GM21576 (cell line): ENCODE data around the gene RMP24.
A peak's percentile ranks its signal among the peaks of the same experiment; 100 is the strongest.
"Not testable (repeated sequence)": the region's sequence is repeated elsewhere in the genome, so short reads cannot be mapped to it uniquely, and the experiment has no call there.

Experiments used
- ATAC-seq: cut with Tn5 transposase; IDR thresholded peaks from one replicate; pipeline ENCODE4 v1.9.1; 2021; ENCODE audit warnings: mild to moderate bottlenecking, moderate library complexity; ENCODE audit not compliant: unreplicated experiment

Gene RMP24

GRCh38 chr18:35967866-35968265 lies 4.6 kb upstream of the RMP24 start:
- ATAC-seq, result not testable (repeated sequence)

DNA sequence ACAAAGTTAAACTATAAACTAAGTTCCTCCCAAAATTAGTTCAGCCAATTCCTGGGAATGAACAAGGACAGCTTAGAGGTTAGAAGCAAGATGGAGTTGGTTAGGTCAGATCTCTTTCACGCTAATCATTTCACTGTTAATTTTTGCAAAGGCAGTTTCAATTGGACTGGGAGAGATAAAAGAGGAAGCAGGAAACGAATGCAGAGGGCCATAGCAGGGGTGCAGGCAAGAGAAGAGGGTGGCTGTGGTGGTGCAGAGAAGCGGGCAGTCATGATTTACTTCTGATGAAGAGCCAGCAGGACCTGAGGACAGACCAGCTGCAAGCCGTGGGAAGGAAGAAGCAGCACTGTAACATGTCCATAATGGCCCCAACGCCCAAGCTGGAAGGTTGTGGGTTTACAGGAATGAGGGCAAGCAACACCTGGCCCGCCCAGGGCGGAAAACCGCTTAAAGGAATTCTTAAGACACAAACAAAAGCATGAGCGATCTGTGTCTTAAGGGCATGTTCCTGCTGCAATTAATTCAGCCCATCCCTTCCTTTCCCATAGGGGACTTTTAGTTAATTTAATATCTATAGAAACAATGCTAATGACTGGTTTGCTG lies 4.1 kb upstream of the RMP24 start:
- ATAC-seq, result no peak

DNA sequence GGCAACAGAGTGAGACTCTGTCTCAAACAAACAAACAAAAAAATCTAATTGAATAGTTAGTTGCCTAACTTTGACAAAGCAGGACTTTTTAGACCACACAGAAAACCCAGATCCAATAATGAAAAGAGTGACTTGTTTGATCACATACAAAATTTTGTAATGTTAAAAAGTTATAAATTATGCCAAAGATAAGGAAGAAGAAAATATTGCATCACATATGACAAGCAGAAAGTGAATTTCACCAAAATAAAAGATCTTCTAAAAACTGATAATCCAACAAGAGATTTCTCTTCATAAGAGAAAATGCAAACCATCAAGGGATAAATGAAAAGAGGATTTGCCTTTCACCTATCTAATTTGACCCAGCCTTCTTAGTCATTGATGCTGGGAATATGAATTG lies 2.8 kb upstream of the RMP24 start:
- no peak for ATAC-seq

DNA sequence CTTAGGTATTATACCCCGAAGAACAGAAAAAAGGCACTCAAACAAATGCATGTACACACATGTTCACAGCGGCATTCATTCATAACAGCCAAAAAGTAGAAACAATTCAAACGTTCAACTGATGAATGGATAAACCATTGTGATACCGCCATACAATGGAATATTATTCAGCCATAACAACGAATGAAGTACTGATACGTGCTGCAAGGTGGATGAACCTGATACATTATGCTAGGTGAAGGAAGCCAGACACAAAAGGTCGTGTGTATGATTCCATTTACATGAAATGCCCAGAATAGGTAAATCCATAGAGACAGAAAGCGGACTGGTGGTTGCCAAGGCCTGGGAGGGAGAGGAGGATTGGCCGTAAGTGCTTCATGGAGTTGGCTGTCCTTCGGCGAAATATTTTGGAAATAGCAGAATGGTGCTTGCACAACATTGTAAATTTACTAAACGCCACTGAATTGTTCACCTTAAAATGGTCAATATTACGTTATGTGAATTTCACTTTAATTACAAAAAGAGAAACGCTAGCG lies 750 bp upstream of the RMP24 start:
- ATAC-seq, result peak; percentile 0

GRCh38 chr18:35973650-35974049 lies 1.2 kb downstream of the RMP24 start:
- no peak for ATAC-seq

DNA sequence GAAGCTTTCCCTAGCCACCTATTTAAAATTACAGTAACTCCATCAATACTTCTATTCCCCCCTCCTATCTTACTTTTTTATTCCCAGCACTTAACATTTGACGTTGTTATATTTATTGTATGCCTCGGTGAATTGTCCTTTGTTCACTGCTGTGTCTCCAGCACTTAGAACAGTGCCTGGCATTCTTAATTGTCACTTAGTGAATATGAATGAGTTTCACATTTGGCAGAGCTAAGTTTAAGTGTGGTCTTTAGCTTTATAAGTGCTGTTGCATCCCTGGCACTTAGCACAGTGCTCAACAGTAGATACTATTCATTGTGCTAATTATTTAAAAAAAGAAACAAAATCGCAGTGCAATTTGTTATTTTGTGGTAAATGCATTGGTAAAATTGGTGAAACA lies 1.7 kb downstream of the RMP24 start:
- no peak for ATAC-seq

GRCh38 chr18:35979112-35979511 lies 6.6 kb downstream of the RMP24 start:
- ATAC-seq, result no peak

DNA sequence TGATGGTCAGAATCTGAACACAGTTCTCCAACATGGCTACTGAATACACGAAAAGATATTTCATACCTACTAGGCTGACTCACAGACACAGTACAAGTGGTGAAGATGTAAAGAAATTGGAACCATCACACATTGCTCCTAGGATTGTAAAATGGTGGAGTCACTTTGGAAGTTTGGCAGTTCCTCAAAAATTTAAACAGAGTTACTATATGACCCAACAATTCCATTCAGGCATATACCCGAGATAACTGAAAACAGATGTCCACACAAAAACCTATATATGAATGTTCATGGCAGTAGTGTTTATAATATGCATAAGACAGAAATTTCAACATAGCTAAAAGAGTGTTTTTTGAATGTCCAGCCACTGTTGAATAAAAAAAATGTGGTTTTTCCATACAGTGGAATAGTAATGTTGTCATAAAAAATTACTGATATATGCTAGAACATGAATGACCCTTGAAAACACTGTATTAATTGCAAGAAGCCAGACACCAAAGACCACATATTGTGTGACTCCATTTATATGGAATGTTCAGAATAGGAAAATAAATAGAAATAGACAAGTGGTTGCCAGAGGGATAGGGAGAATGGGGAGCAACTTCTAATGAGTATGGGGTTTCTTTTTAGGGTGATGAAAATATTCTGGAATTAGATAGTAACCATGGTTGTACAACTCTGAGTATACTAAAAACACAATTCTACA lies 10.1 kb downstream of the RMP24 start:
- ATAC-seq, result no peak

DNA sequence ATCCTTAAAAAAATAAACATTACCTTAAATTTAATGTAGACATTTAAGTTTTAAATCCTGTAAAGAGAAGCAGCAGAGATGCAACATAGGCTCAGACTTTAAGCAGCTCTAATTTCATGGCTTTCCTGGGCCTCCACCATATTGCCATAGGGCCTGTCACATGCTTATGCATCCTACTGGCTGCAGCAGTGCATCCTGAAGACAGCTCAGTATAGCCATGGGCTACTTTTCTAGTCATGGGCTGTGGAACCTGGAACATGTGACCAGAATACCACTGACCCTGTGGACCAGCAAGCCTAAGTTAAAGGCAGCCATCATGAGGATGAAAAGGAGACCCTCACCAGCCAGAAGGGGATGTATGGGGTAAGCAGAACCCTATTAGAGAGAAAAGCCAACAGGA lies 10.7 kb downstream of the RMP24 start:
- ATAC-seq, result no peak

GRCh38 chr18:35983818-35984217 lies 11.3 kb downstream of the RMP24 start:
- ATAC-seq, result no peak

DNA sequence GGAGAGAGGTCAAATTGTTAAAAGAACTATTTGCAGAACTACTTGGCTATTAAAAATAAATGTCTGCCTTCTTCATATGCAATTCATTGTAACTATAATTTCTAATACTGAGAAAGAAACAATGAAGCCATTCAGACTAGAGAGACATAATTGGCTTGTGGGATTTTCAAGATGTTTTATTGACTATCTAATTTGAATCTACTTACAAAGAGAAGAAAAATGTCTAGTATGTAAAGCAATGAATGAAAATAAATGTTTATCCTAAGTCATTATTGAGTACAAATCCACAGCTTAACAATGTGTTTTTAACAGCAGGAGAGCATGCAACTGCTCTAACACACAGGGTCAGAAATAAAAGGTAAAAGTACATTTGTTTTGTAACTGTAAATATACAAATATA lies 19.2 kb downstream of the RMP24 start:
- ATAC-seq, result no peak

GRCh38 chr18:35993013-35993412 lies 20.5 kb downstream of the RMP24 start:
- ATAC-seq, result no peak

DNA sequence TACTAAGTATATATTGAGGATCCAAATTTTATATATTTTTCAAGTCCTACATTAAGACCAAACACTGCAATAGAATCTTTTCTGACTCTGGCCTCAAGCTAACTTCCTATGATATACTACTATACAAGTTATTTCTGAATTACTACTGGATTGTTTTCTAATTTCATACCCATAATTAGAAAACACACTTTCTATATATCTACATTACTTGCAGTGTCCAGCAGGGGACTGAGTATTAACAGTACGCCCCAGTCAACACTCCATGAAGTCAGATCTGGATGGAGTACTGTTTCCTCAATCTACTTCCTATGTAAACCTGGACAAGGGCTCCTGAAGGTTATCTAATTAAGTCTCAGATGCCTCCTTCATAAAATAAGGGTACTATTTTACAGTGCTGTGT lies 26.5 kb downstream of the RMP24 start:
- ATAC-seq, result no peak

GRCh38 chr18:35999925-36000324 lies 27.4 kb downstream of the RMP24 start:
- ATAC-seq, result no peak

DNA sequence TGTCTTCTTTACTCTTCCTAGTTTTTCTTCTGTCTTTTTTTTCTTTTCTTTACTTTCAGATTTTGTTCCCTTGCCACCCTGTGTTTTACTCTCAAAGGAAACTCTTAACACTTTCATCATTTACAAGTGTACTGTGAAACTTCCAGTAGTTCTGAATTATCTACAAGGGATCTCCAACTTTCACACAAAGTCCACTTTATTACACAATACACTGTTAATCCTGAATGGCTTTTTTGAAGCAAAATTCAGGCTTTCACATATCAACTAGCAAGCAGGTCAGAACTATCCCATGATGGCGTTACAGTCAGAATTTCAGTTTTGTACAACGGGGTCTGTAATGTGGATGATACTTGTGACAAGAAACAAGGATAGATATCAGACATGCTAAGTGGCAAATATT lies 34.5 kb downstream of the RMP24 start:
- ATAC-seq, result no peak

DNA sequence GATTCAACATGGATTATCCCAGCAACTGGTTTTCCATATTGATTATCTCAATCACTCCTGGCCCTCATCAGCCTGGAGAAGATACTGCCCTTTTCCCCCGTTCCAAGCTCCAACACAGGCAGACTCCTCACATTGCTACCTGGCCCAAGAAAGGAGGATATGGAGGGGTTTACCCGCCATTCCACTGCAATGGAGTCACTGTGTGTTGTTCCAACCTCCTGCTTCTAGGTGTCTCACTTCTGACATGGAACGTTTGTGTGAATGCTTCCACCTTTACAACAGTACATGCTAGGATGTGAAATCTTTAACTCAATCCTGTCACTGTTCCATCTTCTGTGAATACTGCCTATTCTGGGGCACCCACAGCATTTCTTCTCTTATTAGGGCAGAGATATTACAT lies 36.7 kb downstream of the RMP24 start:
- no peak for ATAC-seq

GRCh38 chr18:36012891-36013290 lies 40.4 kb downstream of the RMP24 start:
- ATAC-seq, result no peak

DNA sequence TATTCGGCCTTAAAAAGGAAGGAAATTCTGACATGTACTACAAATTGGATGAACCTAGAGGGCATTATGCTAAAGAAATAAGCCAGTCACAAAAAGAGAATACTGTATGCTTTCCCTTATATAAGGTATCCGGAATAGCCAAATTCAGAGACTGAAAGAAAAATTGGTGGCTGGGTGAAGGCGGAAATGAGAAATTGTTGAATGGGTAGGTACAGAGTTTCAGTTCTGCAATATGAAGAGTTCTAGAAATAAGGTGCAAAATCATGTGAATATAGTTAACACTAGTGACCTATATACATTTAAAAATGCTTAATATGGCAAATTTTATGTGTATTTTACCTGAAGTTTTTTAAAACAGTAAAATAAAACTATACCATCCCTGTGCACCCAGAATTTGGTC lies 43.1 kb downstream of the RMP24 start:
- peak; percentile 94 for ATAC-seq

DNA sequence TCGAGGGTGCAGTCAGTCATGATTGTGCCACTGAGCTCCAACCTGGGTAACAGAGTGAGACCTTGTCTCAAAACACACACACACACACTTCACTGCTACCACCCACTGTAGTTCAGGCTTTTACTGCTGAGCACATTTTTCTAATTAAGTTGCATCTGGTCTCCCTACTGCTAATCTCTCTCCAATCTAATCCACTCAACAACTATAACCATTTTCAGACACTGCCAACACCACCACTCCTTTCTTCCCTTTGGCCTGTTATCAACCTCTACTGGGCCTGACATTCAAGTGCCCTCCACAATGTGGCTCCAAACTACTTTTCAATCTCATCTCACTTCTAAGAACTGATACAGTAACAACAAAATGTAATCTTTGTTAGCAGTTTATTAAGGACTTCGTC lies 44.8 kb downstream of the RMP24 start:
- ATAC-seq, result no peak

- ATAC-seq, result no peak
These were observed 47.8 kb downstream of the RMP24 start for GRCh38 chr18:36020174-36020711.

DNA sequence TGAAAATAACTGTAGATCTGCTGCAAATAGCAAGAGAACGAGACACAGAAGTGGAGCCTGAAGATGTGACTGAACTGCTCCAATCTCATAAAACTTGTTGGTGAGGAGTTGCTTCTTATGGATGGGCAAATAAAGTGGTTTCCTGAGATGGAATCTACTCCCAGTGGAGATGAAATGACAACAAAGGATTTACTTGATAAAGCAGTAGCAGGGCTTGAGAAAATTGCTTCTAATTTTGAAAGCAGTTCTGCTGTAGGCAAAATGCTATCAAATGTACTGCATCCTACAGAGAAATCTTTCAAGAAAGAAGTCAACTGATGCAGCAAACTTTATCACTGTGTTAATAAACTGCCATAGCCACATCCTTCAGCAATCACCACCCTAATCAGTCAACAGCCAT lies 50.9 kb downstream of the RMP24 start:
- ATAC-seq, result no peak

DNA sequence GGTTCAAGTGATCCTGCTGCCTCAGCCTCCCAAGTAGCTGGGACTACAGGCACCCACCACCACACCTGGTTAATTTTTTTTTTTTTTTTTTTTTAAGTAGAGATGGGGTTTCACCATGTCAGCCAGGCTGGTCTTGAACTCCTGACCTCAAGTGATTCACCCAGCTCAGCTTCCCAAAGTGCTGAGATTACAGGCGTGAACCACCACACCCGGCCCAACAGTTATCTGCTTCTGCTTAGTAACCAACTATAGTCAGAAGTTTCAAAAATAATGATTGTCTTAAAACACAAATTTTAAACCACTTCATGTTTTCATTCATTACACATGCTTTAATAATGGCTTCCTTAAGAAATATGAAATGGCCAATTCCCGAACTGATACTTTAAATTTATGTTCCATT lies 51.8 kb downstream of the RMP24 start:
- ATAC-seq, result not testable (repeated sequence)
